Vagina (tissue), 2 donors: ENCODE results near the gene SCUBE1.

Experiments used
- CTCF ChIP-seq, 3 experiments: fragments of 450-650 bp in 2 of 3; fragments of 200-600 bp in 1 of 3; sonication (generic) in 1 of 3; IDR thresholded peaks; one replicate each; pipeline ENCODE4 v1.5.1; 2017 to 2019; ENCODE audit warnings: antibody characterized with exemption in 3 of 3, mild to moderate bottlenecking in 2 of 3, moderate library complexity in 2 of 3
- POLR2A ChIP-seq, 2 donors: fragments of 450-650 bp; IDR thresholded peaks; one replicate each; pipeline ENCODE4 v1.6.1; 2017; ENCODE audit warnings: antibody characterized with exemption in 2 of 2, mild to moderate bottlenecking in 2 of 2, moderate library complexity in 2 of 2
- POLR2AphosphoS5 ChIP-seq, 2 donors: sonication (generic); formaldehyde crosslinking; IDR thresholded peaks; one replicate each; pipeline ENCODE4 v1.9.0; 2017; ENCODE audit warnings: antibody characterized with exemption in 2 of 2, mild to moderate bottlenecking in 2 of 2, low read depth in 1 of 2; ENCODE audit not compliant: insufficient read depth in 1 of 2

GRCh38 chr22:43198936-43199335, 144.2 kb downstream of the SCUBE1 start:
- TF ChIP-seq CTCF (IDR thresholded peaks at IDR 0.05) (no peak), POLR2AphosphoS5 (IDR thresholded peaks at IDR 0.05; ENCODE audit: insufficient read depth in 1 of 2, low read depth in 1 of 2) (no peak), POLR2A (IDR thresholded peaks at IDR 0.05) (no peak)
